NCI-H1417 treated with DMSO at 0.1 percent for 48 hours (cell line): ENCODE measurements around the gene KCNK16.

Source experiments
- DNase-seq: peaks from one replicate; lab custom pipeline; 2025; lab: John Stamatoyannopoulos, UW

Gene KCNK16

GRCh38 chr6:39322306-39322850, at the start of gene KCNK16:
TSS of gene KCNK16 (minus strand) at chr6:39322702. CDS start at chr6:39322540, 162 bp downstream.
- no peak for DNase-seq

GRCh38 chr6:39370390-39370789, 47.9 kb upstream of the KCNK16 start:
- DNase-seq, result no peak

- no peak for DNase-seq
Observed at GRCh38 chr6:39369987-39370386, 47.5 kb upstream of the KCNK16 start.

GRCh38 chr6:39367700-39368099, 45.2 kb upstream of the KCNK16 start:
- no peak for DNase-seq

GRCh38 chr6:39366931-39367618, 44.6 kb upstream of the KCNK16 start:
- no peak for DNase-seq

GRCh38 chr6:39365281-39366074, 43.0 kb upstream of the KCNK16 start:
- no peak for DNase-seq

- no peak for DNase-seq
Observed at GRCh38 chr6:39363280-39363679, 40.8 kb upstream of the KCNK16 start.

- DNase-seq, result no peak
Observed at GRCh38 chr6:39362487-39362865, 40.0 kb upstream of the KCNK16 start.

GRCh38 chr6:39361657-39362486, 39.4 kb upstream of the KCNK16 start:
- peak; percentile 34 for DNase-seq

GRCh38 chr6:39360378-39360777, 37.9 kb upstream of the KCNK16 start:
- no peak for DNase-seq

GRCh38 chr6:39357998-39358686, 35.6 kb upstream of the KCNK16 start:
- DNase-seq, result no peak

- no peak for DNase-seq
Observed at GRCh38 chr6:39353698-39354315, 31.3 kb upstream of the KCNK16 start.

- no peak for DNase-seq
Observed at GRCh38 chr6:39350723-39351505, 28.4 kb upstream of the KCNK16 start.

- DNase-seq, result no peak
Observed at GRCh38 chr6:39348740-39349139, 26.2 kb upstream of the KCNK16 start.

- no peak for DNase-seq
Observed at GRCh38 chr6:39347906-39348585, 25.5 kb upstream of the KCNK16 start.

GRCh38 chr6:39347206-39347605, 24.7 kb upstream of the KCNK16 start:
- no peak for DNase-seq

GRCh38 chr6:39344821-39345280, 22.3 kb upstream of the KCNK16 start:
- DNase-seq, result no peak

GRCh38 chr6:39343396-39343870, 20.9 kb upstream of the KCNK16 start:
- DNase-seq, result no peak

GRCh38 chr6:39342692-39343395, 20.3 kb upstream of the KCNK16 start:
- DNase-seq, result no peak
